SW 1271 (cell line): ENCODE results near the gene RBM38.
"Not testable (repeated sequence)": the region's sequence is repeated elsewhere in the genome, so short reads cannot be mapped to it uniquely, and the experiment has no call there.

ENCODE experiments used
- DNase-seq, 2 experiments: peaks; one replicate each; lab custom pipeline; 2025; lab: John Stamatoyannopoulos, UW

Gene RBM38

DNA sequence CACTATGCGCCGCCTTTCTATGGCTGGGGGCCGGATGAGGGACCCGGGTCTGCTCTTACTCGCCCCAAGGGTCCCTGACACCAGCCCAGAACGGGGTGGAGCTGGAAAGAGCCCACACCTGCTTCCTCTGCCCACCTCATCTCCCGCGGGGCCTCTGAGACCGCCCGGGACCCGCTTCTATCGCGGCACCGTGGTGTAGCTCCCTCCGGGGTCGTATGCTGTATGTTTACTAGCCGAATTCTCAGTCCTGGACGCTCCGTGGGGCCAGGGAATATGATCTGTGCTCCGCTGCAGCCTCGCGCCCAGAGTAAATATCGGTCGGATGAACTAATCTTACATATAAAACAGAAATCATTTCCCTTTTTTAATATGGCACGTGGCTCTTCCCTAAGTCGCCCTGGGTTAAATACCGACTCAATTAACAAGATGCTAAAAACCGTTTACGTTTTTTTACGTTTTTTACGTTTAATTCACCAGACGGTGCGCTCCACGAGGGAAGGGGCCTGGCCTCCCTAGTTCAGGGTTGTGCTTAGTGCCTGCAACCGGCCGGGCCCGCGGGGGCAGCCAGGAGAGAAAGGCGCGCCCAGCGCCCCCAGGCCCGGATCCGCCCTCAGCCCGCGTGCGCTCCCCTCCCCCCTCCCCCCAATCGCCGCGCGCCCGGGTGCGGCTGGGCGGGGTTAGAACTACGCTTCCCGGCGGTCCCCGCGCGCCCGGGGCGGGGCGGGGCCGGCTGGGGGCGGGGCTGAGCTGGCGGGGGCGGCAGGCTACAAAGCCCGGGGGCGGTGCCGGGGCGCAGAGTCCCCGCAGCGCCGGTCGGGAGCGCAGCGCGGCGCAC, at the start of gene RBM38:
TSS of gene RBM38 (plus strand) at position 793 of the 835 bp plus-strand sequence. CDS start 186 bp downstream, outside the sequence.
- DNase-seq, result peak; percentile 28 to 52

DNA sequence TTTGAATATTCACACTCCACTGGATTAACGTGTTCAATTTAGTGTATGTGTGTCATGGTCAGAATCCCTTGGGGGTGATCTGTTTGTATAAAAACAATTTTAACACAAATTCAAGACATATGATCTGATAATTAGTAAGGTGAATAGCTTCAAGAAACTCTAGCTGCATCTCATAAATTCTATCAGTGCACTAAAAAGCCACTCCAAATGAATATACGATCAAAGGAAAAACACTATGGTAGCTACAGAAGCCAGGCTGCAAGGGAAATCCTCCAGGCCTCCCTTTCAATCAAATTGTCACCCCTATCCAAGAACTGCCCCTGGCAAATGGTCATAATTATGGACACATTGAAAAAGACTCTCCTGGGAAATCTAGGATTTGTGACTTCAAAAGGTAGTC, 49.5 kb upstream of the RBM38 start:
- DNase-seq, result no peak

DNA sequence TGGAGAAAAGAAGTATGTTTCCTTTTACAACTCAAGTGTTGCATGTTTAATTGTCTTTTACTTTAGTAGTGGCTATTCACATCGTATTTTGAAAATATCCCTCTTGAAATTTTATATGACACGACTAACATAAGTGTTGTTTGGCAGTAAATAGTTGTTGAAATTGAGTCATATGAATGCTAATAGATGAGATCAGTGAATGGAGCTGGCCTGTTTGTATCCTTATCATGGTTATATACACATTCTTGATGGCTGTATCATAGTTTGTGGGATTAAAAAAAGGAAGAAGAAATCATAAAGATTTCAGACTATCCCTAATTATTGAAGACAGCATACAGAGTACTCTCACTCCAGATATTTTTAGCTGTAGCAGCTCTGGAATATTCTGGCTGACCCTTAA, 48.4 kb upstream of the RBM38 start:
- no peak for DNase-seq

DNA sequence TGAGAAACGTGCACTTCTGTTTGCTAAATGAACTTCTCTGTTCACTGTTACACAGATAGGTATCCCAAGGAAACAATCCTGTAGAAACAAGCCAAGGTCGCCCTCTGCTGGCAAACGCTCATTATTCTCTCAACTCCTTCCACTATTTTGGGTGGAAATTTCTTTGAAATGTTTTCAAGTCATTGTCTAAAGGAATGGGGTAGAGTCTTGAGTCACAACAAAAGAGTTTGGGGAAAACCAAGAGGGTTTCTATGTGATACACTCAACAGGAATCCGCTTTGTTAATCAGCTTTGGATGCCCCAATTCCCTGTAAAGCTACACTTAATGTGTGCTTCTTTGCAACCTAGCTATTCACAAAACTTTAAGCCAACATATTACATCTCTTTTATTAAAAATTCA, 44.7 kb upstream of the RBM38 start:
- DNase-seq, result peak; percentile 51 to 75

DNA sequence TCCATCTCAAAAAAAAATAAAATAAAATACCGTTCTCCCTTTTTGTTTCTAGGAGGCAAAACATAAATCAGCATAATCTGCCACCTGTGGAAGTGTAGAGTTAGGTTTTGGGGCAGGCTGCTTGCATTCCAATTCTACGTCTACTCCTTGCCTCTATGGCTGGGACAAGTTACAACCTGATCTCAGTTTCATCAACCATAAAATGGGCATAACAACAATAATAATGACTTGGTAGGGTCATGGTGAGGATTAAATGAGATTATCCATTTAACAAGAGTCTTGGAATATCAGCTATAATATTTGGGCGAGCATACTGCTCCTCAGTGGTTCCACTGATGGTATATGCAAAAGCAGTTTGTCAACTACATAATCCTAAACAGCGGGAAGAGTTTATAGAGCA, 43.8 kb upstream of the RBM38 start:
- DNase-seq, result no peak

DNA sequence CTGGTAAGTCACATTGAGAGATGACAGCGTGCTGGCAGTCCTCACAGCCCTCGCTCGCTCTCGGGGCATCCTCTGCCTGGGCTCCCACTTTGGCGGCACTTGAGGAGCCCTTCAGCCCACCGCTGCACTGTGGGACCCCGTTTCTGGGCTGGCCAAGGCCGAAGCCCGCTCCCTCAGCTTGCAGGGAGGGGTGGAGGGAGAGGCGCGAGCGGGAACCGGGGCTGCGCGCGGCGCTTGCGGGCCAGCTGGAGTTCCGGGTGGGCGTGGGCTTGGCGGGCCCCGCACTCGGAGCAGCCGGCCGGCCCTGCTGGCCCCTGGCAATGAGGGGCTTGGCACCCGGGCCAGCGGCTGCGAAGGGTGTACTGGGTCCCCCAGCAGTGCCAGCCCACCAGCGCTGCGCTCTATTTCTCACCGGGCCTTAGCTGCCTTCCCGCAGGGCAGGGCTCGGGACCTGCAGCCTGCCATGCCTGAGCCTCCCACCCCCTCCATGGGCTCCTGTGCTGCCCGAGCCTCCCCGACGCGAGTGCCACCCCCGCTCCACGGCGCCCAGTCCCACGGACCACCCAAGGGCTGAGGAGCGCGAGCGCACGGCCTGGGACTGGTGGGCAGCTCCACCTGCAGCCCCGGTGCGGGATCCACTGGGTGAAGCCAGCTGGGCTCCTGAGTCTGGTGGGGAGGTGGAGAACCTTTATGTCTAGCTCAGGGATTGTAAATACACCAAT, 42.8 kb upstream of the RBM38 start:
- DNase-seq, result not testable (repeated sequence)

DNA sequence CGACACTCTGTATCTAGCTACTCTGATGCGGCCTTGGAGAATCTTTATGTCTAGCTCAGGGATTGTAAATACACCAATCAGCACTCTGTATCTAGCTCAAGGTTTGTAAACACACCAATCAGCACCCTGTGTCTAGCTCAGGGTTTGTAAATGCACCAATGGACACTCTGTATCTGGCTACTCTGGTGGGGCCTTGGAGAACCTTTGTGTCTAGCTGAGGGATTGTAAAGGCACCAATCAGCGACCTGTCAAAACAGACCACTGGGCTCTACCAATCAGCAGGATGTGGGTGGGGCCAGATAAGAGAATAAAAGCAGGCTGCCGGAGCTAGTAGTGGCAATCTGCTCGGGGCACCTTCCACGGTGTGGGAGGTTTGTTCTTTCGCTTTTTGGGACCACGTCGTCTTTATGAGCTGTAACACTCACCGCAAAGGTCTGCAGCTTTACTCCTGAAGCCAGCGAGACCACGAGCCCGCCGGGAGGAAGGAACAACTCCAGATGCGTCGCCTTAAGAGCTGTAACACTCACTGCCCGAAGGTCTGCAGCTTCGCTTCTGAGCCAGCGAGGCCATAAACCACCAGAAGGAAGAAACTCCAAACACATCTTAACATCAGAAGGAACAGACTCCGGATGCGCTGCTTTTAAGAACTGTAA, 42.1 kb upstream of the RBM38 start:
- DNase-seq, result not testable (repeated sequence)

DNA sequence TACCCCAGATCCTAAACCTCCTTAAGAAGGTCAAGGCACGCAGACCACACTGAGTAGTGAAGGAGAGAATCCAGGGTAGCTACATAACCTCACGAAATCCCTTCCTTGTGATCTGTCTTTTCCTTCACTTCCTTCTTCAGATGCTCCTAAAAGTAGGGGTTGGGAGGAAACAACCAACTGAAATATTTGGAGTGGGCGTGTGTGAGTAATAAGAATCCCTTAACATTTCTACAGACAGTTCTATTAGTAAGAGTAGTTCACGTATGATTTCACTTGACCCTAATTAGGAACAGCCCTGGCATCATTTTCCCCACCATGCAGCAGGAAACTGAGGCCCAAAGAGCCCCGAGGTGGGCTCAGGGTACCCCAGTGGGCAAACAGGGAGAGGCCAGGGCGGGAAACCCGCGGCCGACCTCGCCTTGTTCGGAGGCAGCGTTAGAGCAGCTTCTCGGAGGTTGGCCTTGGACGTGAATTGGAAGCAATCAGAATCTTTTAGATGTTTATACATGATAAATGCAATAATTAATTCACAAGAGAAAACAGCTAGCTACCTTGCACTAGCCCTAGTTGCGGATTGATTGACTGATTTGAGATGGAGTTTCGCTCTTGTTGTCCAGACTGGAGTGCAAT, 41.0 kb upstream of the RBM38 start:
- no peak for DNase-seq

DNA sequence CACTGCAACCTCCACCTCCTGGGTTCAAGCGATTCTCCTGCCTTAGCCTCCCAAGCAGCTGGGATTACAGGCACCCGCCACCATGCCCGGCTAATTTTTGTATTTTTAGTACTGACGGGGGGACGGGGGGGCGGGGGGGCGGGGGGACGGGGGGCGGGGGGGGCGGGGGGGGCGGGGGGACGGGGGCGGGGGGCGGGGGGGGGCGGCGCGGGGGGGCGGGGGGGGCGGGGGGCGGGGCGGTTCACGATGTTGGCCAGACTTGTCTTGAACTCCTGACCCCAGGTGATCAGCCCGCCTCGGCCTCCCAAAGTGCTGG, 40.5 kb upstream of the RBM38 start:
- DNase-seq, result not testable (repeated sequence)

DNA sequence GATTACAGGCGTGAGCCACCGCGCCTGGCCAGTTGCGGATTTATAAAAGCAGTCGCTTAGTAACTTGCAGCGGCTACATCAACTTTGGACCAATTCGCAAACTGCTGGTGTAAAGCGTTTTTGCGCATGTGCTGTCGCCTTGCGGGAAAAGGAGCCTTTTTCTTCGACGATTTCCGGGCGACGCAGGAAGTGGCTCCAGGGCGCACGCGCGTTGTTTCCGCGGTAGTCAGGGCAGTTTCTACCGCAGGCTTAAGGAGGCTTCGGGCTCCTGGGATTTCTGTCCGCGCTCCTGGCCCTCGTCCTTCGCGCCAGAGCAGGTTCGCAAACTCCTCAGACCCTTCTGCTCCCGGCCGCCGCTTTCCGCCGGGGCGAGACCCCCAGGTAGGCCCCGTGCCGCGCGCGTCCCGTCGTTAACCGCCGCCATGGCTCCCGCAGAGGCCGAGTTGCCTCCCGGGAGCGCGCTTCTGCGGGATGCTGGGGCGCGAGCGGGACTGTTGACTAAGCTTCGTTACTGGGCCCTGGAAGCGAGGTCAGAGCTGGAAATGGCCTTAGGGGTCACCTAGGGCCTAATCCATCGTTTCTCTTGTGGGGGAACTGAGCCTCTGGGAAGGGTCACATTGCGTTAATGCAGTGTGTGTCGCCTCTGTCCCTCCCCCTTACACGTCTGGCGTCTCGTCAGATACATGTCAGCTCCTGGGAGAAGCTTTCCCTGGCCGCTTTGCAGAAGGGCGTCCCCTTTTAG, 40.0 kb upstream of the RBM38 start, which contains the start of gene RAE1:
TSS of gene RAE1 (plus strand) at position 214 of the 742 bp plus-strand sequence. CDS start 2,784 bp downstream, outside the sequence.
- peak; percentile 84 to 92 for DNase-seq

DNA sequence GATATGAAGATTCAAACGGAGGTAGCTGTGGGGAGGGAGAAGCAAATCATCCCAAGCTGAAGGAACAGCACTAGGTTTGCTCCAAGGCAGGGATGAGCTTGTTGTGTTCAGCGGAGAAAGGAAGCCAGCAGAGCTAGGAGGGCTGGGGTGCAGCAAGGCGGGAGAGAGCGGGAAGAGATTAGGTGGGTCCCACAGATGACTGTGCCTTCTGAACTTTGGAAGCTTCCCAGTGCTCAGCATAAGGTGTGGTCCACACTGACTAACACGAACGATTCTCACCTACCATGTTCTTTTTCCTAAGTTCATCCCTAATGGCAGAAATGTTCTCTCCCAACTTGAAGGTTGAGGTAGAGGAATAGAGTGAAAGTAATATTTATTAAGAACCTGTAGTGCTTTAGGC, 38.9 kb upstream of the RBM38 start:
- no peak for DNase-seq

DNA sequence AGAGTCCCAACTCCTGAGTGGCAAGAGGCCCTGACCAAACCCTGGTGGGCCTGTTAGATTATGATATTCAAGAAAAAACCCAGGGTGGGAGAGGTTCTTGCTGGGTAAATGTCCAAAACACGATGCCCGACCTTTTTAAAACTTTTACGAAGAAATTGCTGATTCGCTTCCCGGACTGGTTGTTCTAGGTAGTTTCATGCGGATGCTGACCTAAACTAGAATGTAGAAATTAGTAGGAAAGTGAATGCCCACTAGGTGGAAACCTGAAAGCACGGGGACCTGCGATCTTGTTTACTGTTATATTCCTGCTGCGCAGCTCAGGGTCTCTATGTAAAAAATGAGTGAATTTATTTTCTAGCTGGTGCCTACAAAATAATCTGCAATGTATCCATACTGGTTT, 37.8 kb upstream of the RBM38 start:
- DNase-seq, result no peak

DNA sequence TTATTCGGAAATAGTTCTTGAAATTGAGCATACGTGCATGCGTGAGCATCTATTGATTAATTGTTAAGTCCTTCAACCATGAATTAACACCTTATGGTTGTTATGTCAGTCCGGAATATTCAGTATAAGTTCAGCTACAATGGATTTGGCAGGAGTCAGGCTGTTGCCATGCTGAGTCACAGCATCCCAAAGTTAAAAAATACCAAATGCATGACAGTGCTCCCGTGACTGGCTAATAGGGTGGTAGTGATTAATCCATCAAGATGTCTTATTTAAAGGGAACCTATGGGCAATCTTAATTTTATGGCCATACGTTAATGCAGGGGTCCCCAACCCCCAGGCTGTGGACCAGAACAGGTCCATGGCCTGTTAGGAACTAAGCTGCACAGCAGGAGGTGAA, 29.7 kb upstream of the RBM38 start:
- peak; percentile 47 to 54 for DNase-seq

DNA sequence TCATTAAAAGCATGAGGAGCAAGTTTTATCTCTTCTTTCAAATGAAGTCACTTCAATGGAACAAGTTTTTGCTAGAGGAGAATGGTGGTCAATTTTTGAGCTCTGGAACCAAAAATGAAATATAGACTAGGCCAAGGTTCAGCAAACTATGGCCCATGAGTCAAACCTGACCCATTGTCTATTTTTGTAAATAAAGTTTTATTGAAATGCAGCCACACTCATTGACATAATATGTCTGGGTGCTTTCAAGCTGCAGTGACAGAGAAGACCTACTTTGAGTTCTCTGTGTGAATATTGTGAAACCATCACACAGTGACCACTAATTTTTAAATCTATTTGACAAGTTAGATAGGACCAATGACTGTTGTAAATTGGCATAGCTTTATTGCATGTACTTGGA, 26.7 kb upstream of the RBM38 start:
- no peak for DNase-seq

DNA sequence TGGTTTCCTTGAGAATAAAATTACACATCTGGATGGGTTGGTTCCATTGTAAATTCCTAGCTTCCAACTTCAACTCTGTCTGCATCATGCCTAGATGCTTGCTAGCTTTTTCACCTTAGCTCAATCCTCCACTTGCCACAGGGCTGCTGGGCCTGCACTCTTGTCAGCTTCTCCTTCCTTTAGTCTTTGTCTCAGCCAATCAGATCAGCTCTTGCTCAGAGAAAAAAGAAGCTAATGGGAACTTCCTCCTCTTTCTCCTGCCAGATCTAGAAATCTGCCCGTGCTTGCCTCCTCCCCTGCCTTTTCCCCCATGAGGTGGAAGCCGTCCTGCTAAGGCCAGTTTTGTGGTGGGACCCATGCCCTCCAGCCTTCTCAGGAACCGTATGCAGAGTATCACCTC, 21.6 kb upstream of the RBM38 start:
- DNase-seq, result no peak

DNA sequence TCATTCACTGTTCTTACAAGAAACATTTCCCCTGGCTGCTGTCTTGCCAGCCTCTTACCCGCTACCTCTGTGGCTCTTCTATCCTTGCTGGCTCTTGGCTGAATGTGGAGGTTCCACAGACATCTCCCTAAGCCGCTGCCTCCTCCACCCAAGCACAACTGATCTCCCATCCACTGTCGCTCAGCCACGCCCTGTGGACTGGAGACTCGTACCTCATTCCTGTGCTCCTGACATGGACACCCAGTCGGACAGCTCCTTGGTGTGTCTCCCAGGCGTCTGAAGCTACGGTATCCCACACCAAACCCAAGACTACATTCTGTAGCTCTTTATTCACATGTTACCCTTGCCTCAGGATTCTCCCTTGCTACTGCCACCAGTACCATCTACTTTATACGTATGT, 20.9 kb upstream of the RBM38 start:
- DNase-seq, result no peak

DNA sequence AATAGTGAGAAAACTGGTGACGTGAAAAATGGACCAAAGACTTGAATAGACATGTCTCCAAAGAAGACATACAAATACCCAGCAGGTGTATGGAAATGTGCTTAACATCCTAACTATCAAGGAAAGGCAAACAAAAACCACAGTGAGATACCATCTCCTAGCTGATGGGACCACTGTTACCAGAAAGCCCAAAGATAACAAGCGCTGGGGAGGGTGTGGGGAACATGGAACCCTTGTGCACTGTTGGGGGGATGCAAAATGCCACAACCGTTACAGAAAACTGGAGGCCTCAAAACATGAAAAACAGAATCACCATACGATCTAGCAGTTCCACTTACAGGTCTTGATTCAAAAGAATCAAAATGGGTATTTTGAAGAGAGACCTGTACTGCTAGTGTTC, 19.8 kb upstream of the RBM38 start:
- no peak for DNase-seq

DNA sequence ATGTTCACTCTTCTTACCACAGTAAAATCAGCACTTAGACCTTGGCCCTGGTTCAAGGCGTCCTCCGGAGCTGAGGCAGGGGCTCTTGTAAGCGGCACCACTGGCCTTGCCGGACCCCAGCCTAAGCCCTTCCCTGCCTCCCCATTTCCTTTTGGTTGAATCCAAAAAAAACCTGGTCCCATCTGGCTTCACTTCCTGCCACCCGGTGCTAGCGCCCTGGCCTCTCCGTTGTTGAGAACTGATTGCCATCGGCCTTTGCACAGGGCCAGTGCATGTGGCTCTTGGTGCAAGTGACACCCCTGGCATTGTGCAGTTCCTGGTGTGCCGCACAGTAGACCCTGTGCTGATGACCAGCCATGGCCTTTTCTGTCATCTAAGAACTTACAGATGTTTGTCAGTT, 19.0 kb upstream of the RBM38 start:
- no peak for DNase-seq

DNA sequence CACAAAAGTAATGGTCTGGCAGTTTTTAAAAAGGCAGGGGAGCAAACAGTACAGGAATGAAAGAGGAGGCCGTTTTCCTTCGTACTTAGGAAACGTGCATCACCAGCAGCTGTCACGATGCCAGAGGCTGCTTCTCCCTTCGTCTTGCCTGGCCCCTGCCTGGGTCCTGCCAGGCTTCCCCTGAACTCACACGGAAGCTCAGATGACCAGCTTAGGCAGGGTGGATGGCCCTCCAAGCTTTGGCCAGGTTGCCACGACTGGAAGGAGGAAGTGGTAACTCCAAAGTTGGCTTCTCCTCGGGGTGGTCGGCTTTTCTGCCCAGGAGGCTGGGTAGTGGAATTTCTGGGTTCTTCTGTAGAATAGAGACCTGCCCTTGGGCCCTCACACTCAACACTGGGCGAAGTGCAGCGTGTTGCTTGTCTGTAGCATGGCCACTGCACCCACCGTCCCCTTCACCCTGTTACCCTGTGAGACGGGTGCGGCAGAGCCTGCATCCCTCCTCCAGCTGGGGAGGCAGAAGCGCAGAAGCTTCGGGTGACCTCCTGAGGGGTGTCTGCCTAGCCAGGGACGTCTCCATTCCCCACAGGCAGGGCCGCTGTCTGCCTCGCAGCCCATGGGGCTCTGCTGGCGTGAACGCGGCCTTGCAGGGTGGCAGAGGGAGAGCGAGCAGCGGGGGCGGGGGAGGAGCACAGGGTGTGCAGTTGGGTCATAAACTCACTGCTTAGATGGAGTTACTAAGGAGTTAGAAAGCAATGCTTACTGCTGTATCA, 18.4 kb upstream of the RBM38 start:
- DNase-seq, result no peak

DNA sequence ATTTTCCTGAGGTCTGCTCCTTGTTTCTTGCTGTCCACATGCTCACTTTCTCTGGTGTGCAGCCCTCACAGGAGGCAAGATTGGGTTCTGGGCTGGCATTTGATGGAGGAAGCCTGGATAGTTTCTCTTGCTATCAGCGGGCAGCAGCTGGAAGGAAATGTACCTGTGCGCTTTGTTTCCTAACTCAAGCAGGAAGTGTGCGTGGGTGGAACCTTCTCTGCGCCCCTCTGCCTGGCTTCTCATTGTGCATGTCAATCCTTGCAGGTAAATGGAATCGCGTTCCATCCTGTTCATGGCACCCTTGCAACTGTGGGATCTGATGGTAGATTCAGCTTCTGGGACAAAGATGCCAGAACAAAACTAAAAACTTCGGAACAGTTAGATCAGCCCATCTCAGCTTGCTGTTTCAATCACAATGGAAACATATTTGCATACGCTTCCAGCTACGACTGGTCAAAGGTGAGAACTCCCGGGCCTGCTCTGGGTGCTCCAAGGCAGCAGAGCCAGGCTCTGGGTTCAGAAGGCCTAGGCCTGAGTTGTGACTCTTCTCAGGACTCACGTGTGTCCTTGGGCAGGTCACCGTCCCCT, 16.8 kb upstream of the RBM38 start:
- no peak for DNase-seq
